Pancreas (tissue), 10 donors: ENCODE results near the gene KRT20. TPM values are rescaled to one million over a fixed set of nuclear protein-coding genes. Genes with fewer than 3 reads are reported as not detected.

Experiments
- ATAC-seq, 4 donors: fragments of 200-7000 bp; cut with Tn5 transposase; one replicate each; pipeline versions ENCODE4 v1.8.0 to v1.9.1; 2020; ENCODE audit warnings: mild to moderate bottlenecking in 4 of 4, moderate library complexity in 4 of 4
- DNase-seq, 6 donors: peaks; one replicate each; pipeline ENCODE4 v3.0.0-alpha.2; 2020
- FAIRE-seq: peaks from 2 replicates; lab custom pipeline; 2012; peaks lifted over from hg19 to GRCh38; lab: Jason Lieb, UNC
- H3K27ac ChIP-seq, 4 donors: fragments of 200-600 bp; sonication (generic); 1 replicate in 3 of 4; 2 replicates in 1 of 4; pipeline versions ENCODE4 v1.5.0 to v1.8.0; 2020
- H3K27me3 ChIP-seq, 4 donors: fragments of 200-600 bp; one replicate each; pipeline ENCODE4 v1.8.0; 2021
- H3K36me3 ChIP-seq, 3 donors: fragments of 200-600 bp; sonication (generic) in 1 of 3; one replicate each; pipeline versions ENCODE4 v1.5.0 to v1.8.0; 2020 to 2021
- H3K4me1 ChIP-seq, 3 donors: fragments of 200-600 bp; one replicate each; pipeline ENCODE4 v1.8.0; 2021
- H3K4me3 ChIP-seq, 4 donors: fragments of 200-600 bp; sonication (generic) in 2 of 4; one replicate each; pipeline versions ENCODE4 v1.5.0 to v1.8.0; 2020 to 2021
- H3K9me3 ChIP-seq, 4 donors: fragments of 200-600 bp; one replicate each; pipeline ENCODE4 v1.8.0; 2021
- WGBS, 2 donors: extraction: QIAGEN DNeasy Blood & Tissue Kit; methylation state at CpG; one replicate each; pipeline ENCODE4 v1.1.7; 2013; 5-methylcytosine and 5-hydroxymethylcytosine counted together
- intact Hi-C, 3 donors: fragments of 100-400 bp; cut with DNase I; formaldehyde crosslinking; loops; one replicate each; pipeline versions ENCODE4 v1.11.1 to v1.14.2; 2022
- polyA plus RNA-seq, 2 donors: library from polyadenylated mRNA; stranded (reverse); fragments of 200-250 nt; gene quantifications; one replicate each; pipeline ENCODE4 v1.2.3, GENCODE V29; 2013
- total RNA-seq, 6 donors: library from RNA; stranded (reverse); fragmentation: NEBNext Ultra II Directional in 4 of 6; extraction: Animal tissue kit (Norgen Biotek cat#: 25700) in 4 of 6; gene quantifications; one replicate each; pipeline versions ENCODE4 v1.2.1 to v1.2.4, GENCODE V29; 2021 to 2023
- TF ChIP-seq, protein P1 (sequence below), 4 donors: fragments of 200-600 bp; sonication (generic) in 3 of 4; IDR thresholded peaks; one replicate each; pipeline versions ENCODE4 v1.5.0 to v1.8.0; 2021; ENCODE audit warnings: antibody characterized with exemption in 4 of 4
- donor health status: healthy with polysubstance abuse.
- donor health status: DM: no; HTN: no; CAD: no; lungs with moderate emphysema.
- donor health status: DM: no; HTN: no; CAD: no.
- donor health status: control.
- donor health status: control.
- donor health status: Bipolar disorder and iron deficiency.
- donor health status: DM: yes; HTN: yes; CAD: no.
- donor health status: DM: no; HTN: no; CAD: no.
- donor health status: DM: no; HTN: no; CAD: no.
- donor health status: DM: yes; HTN: yes; CAD: no.

Gene KRT20, protein sequence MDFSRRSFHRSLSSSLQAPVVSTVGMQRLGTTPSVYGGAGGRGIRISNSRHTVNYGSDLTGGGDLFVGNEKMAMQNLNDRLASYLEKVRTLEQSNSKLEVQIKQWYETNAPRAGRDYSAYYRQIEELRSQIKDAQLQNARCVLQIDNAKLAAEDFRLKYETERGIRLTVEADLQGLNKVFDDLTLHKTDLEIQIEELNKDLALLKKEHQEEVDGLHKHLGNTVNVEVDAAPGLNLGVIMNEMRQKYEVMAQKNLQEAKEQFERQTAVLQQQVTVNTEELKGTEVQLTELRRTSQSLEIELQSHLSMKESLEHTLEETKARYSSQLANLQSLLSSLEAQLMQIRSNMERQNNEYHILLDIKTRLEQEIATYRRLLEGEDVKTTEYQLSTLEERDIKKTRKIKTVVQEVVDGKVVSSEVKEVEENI
- total RNA-seq (under 1 TPM in 1 of 6 donors, not detected in 5; 0.63 TPM), polyA plus RNA-seq (under 1 TPM in 1 of 2 donors, not detected in 1; 0.46 TPM)

DNA sequence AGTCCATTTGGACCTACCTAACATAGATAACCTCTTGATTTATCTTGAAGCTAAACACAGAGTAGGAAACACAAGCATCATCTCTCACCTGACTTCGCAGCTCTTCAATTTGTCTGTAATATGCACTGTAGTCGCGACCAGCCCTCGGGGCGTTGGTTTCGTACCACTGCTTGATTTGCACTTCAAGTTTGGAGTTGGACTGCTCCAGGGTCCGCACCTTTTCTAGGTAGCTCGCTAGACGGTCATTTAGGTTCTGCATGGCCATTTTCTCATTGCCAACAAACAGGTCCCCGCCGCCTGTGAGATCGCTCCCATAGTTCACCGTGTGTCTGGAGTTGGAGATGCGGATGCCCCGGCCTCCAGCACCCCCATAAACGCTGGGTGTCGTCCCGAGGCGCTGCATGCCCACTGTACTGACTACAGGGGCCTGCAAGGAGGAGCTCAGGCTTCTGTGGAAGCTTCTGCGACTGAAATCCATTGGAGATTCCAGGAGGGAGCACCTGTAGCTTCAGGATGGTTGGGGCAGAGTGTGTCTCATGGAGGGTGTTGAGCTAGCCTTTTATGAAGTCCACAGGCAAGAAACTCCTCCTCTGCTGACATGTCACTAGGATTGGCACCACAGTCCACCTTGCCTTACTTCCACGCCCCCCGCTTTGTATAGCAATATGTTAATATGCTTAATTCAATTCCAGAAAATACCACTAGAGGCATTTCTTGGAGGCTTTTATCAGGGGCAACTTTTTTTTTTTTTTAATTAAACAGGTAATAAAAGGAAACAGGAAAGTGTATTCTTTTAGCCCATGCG, at the start of gene KRT20:
Gene KRT20, minus strand, starts transcription at position 535 of the 805 bp plus-strand sequence. Its CDS starts 57 bp downstream, at position 478.
- Histone ChIP-seq H3K9me3 (no peaks in the 10 kb centered on the region), H3K4me3 (no peak within 1 kb of the TSS), H3K27me3 (peaks cover 0 to 4% (median 0%) of the 10 kb centered on the region in 4 donors), H3K36me3 (no peaks in the 10 kb centered on the region), H3K27ac (no peak within 1 kb of the TSS), H3K4me1 (no peaks in the 10 kb centered on the region)
- intact Hi-C loops, result no loop called here
- ATAC-seq (no peak), FAIRE-seq (no peak), DNase-seq (no peak)
- TF ChIP-seq, protein P1, sequence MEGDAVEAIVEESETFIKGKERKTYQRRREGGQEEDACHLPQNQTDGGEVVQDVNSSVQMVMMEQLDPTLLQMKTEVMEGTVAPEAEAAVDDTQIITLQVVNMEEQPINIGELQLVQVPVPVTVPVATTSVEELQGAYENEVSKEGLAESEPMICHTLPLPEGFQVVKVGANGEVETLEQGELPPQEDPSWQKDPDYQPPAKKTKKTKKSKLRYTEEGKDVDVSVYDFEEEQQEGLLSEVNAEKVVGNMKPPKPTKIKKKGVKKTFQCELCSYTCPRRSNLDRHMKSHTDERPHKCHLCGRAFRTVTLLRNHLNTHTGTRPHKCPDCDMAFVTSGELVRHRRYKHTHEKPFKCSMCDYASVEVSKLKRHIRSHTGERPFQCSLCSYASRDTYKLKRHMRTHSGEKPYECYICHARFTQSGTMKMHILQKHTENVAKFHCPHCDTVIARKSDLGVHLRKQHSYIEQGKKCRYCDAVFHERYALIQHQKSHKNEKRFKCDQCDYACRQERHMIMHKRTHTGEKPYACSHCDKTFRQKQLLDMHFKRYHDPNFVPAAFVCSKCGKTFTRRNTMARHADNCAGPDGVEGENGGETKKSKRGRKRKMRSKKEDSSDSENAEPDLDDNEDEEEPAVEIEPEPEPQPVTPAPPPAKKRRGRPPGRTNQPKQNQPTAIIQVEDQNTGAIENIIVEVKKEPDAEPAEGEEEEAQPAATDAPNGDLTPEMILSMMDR (IDR thresholded peaks at IDR 0.05), result no peak
- WGBS, 2 donors, result 76 to 81% methylated on average over 23 of the region's 23 CpGs

DNA sequence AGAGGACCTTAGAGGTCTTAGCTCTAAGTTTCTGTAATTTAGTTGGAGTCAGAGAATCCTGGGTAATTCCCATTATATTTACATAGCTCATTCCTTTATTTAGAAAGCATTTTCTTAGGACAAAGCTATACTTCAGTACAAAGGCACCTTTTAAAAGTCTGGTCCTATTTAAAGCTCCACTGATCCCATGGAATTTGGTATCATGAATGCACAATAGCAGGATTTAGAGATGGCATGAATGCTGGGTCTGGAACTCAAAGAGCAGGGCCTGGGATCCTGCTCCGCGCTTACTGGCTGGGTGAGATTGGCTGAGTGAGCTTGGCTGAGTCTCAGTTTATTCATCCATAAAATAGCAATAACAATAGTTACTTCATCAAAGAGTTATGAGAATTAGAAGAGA, 47.6 kb upstream of the KRT20 start:
- DNase-seq (no peak), ATAC-seq (no peak), FAIRE-seq (no peak)
- Histone ChIP-seq H3K36me3 (no peaks in the 10 kb centered on the region), H3K4me3 (no peak overlapping the region), H3K27ac (no peak overlapping the region), H3K9me3 (no peaks in the 10 kb centered on the region), H3K4me1 (peaks cover 0 to 6% (median 0%) of the 10 kb centered on the region in 3 donors), H3K27me3 (no peaks in the 10 kb centered on the region)
- TF ChIP-seq, protein P1 (IDR thresholded peaks at IDR 0.05), result no peak
- 74 to 79% methylated on average over 2 of the region's 2 CpGs for WGBS, 2 donors
- intact Hi-C loops, result no loop called here

DNA sequence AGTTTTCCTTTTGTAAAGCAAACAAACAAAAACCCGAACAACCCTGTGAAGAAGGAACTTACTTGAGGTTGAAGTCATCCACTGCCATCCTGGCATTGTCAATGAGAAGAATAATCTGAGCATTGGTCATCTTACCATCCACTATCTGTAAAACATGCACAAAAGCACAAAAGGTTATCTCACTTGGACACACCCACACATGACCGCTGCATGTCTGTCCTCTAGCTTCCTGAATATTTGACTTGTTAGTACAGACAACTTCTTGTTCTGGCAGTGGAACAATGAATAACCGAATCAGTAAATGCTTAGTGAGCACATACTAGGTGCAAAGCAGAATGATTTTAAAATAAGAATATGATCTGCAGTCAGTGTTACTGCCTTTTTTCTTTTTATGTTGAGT, 46.3 kb upstream of the KRT20 start:
- no peak overlapping the region for H3K27ac ChIP-seq
- ATAC-seq (no peak), FAIRE-seq (no peak), DNase-seq (no peak)
- intact Hi-C loops, result no loop called here
- 54 to 60% methylated on average over 3 of the region's 3 CpGs for WGBS, 2 donors
- no peaks in the 10 kb centered on the region for H3K27me3 ChIP-seq
- no peaks in the 10 kb centered on the region for H3K36me3 ChIP-seq
- no peaks in the 10 kb centered on the region for H3K4me1 ChIP-seq
- TF ChIP-seq, protein P1 (IDR thresholded peaks at IDR 0.05), result no peak
- H3K9me3 ChIP-seq, result no peaks in the 10 kb centered on the region
- no peak overlapping the region for H3K4me3 ChIP-seq

DNA sequence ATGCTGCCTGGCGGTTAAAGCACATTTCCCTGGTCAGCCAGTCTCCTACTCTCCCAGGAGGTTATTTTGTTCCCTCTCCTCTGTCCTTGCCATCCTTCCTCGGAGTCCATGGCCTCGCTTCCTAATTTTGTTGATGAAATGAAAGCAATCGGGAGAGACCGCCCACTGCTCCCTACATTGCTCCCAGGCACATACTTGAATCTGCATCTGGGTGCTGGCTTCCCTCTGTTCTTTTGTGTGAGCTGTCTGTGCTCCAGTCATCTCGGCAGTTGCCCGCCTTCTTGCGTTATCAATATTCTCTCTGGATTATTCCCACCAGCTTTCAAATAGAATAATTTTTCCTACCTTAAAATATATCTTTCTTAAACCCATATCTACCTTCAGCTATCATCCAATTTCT, 41.3 kb upstream of the KRT20 start:
- no peaks in the 10 kb centered on the region for H3K4me1 ChIP-seq
- no peak for FAIRE-seq
- WGBS, 2 donors, result 72 to 77% methylated on average over 8 of the region's 8 CpGs

More for the DNA sequence above, 41.3 kb upstream of the KRT20 start:
- DNase-seq (no peak), ATAC-seq (no peak)
- Histone ChIP-seq H3K36me3 (no peaks in the 10 kb centered on the region), H3K4me3 (no peak overlapping the region), H3K9me3 (no peaks in the 10 kb centered on the region), H3K27me3 (peaks cover 0 to 7% (median 0%) of the 10 kb centered on the region in 4 donors), H3K27ac (no peak overlapping the region)
- TF ChIP-seq, protein P1 (IDR thresholded peaks at IDR 0.05), result no peak
- intact Hi-C loops, result no loop called here
